SK-N-SH (cell line): ENCODE results near the gene AADAT. TPM values are rescaled to one million over a fixed set of nuclear protein-coding genes. Genes with fewer than 3 reads are reported as not detected.

Experiments used
- CTCF ChIA-PET: fragments of 300-600, 350-600 bp; formaldehyde crosslinking; extraction: SDS; loops from one replicate; lab custom pipeline; 2021; lab: Yijun Ruan, JAX
- POLR2A ChIA-PET: fragments of 350-600 bp; sonication (Branson Sonifier 250); formaldehyde crosslinking; extraction: SDS; loops from one replicate; lab custom pipeline; 2020; ENCODE audit warnings: antibody characterized with exemption, inconsistent platforms; lab: Yijun Ruan, JAX
- DNase-seq: peaks from one replicate; pipeline ENCODE4 v3.0.0; 2012
- H2AFZ ChIP-seq: fragments of 200-600 bp; sonication (generic); 2 replicates; pipeline ENCODE4 v1.8.1; 2016; ENCODE audit warnings: antibody characterized with exemption, mild to moderate bottlenecking, low read depth
- H3F3A ChIP-seq: fragments of 200-600 bp; sonication (generic); replicated peaks from 2 replicates; pipeline ENCODE3; 2016; ENCODE audit warnings: antibody characterized with exemption, mild to moderate bottlenecking; ENCODE audit not compliant: insufficient read depth
- H3K27ac ChIP-seq, 2 experiments: fragments of 200-500 bp in 1 of 2; fragments of 200-600 bp in 1 of 2; sonication (Bioruptor generic) in 1 of 2; sonication (generic), shearing (Covaris generic) in 1 of 2; 2 replicates each; pipeline versions ENCODE4 v1.5.1 to v1.6.1; 2014 to 2016; ENCODE audit warnings: low read depth in 2 of 2, inconsistent platforms in 1 of 2, low read length in 1 of 2, mild to moderate bottlenecking in 1 of 2, mixed read lengths in 1 of 2
- H3K27me3 ChIP-seq: fragments of 200-600 bp; sonication (generic), shearing (Covaris generic); 2 replicates; pipeline ENCODE4 v1.6.1; 2016; ENCODE audit warnings: mixed run types; ENCODE audit not compliant: insufficient read depth
- H3K36me3 ChIP-seq, 2 experiments: fragments of 200-500 bp in 1 of 2; fragments of 200-600 bp in 1 of 2; sonication (Bioruptor generic) in 1 of 2; sonication (generic) in 1 of 2; replicated peaks in 1 of 2; 2 replicates each; pipeline versions ENCODE3 to v1.5.1; 2014 to 2016; ENCODE audit warnings: low read length in 1 of 2, mild to moderate bottlenecking in 1 of 2; ENCODE audit not compliant: insufficient read depth in 2 of 2, control insufficient read depth in 1 of 2
- H3K4me1 ChIP-seq, 2 experiments: fragments of 200-500 bp in 1 of 2; fragments of 200-600 bp in 1 of 2; sonication (Bioruptor generic) in 1 of 2; sonication (generic), shearing (Covaris generic) in 1 of 2; 2 replicates each; pipeline versions ENCODE4 v1.5.1 to v1.6.1; 2014 to 2016; ENCODE audit warnings: low read depth in 1 of 2, low read length in 1 of 2, mixed run types in 1 of 2; ENCODE audit not compliant: insufficient read depth in 2 of 2, control insufficient read depth in 1 of 2
- H3K4me2 ChIP-seq: fragments of 200-600 bp; sonication (generic), shearing (Covaris generic); 2 replicates; pipeline ENCODE4 v1.6.1; 2017; ENCODE audit warnings: mixed run types
- H3K4me3 ChIP-seq, 2 experiments: fragments of 200-500 bp in 1 of 2; fragments of 200-600 bp in 1 of 2; sonication (Bioruptor generic) in 1 of 2; sonication (generic), shearing (Covaris generic) in 1 of 2; 2 replicates each; pipeline versions ENCODE4 v1.5.1 to v1.8.1; 2014 to 2016; ENCODE audit warnings: low read depth in 2 of 2, inconsistent platforms in 1 of 2, low read length in 1 of 2, mild to moderate bottlenecking in 1 of 2, mixed read lengths in 1 of 2, moderate library complexity in 1 of 2
- H3K79me2 ChIP-seq: fragments of 200-600 bp; sonication (generic); 2 replicates; pipeline ENCODE4 v1.8.1; 2017; ENCODE audit warnings: mild to moderate bottlenecking; ENCODE audit not compliant: insufficient read depth
- H3K9ac ChIP-seq: fragments of 200-600 bp; sonication (generic); 2 replicates; pipeline ENCODE4 v1.6.1; 2017; ENCODE audit warnings: mixed run types
- H3K9me2 ChIP-seq: fragments of 200-600 bp; sonication (generic); 2 replicates; pipeline ENCODE4 v1.6.1; 2017; ENCODE audit warnings: mixed run types
- H3K9me3 ChIP-seq: fragments of 200-600 bp; sonication (generic); 2 replicates; pipeline ENCODE4 v1.6.1; 2017; ENCODE audit warnings: mixed run types, mild to moderate bottlenecking, moderate library complexity
- H4K20me1 ChIP-seq: fragments of 200-600 bp; sonication (generic); 2 replicates; pipeline ENCODE4 v1.6.1; 2017; ENCODE audit warnings: mild to moderate bottlenecking, mixed run types; ENCODE audit not compliant: insufficient read depth
- CHD2 ChIP-seq: fragments of 150-350 bp; IDR thresholded peaks from 2 replicates; pipeline ENCODE4 v1.6.1; 2018; ENCODE audit warnings: low read length; ENCODE audit not compliant: partially characterized antibody
- ELF1 ChIP-seq: IDR thresholded peaks from 2 replicates; pipeline ENCODE4 v1.4.0; 2012
- EP300 ChIP-seq, 2 experiments: IDR thresholded peaks; 2 replicates each; pipeline versions ENCODE4 v1.4.0 to v1.6.1; 2012; ENCODE audit warnings: borderline replicate concordance in 1 of 2, low read depth in 1 of 2, low read length in 1 of 2
- FOXJ3 ChIP-seq: sonication (generic); formaldehyde crosslinking; IDR thresholded peaks from 2 replicates; pipeline ENCODE4 v1.5.1; 2020; ENCODE audit warnings: mild to moderate bottlenecking, missing genetic modification reagents
- FOXM1 ChIP-seq: IDR thresholded peaks from 2 replicates; pipeline ENCODE4 v1.4.0; 2012; ENCODE audit warnings: low read depth, mild to moderate bottlenecking
- GATA2 ChIP-seq: sonication (generic); formaldehyde crosslinking; IDR thresholded peaks from 2 replicates; pipeline ENCODE4 v1.5.0; 2020; ENCODE audit warnings: mild to moderate bottlenecking, missing genetic modification reagents
- JUND ChIP-seq: IDR thresholded peaks from 2 replicates; pipeline ENCODE4 v1.4.0; 2012
- MAX ChIP-seq: IDR thresholded peaks from 2 replicates; pipeline ENCODE4 v1.4.0; 2012; ENCODE audit warnings: low read depth
- MXI1 ChIP-seq: IDR thresholded peaks from 2 replicates; pipeline ENCODE4 v1.6.1; 2012; ENCODE audit warnings: mild to moderate bottlenecking, low read depth, low read length, improper control_type of control experiment
- NRF1 ChIP-seq: IDR thresholded peaks from 2 replicates; pipeline ENCODE4 v1.6.1; 2012; ENCODE audit warnings: low read depth, mild to moderate bottlenecking, low read length
- POLR2AphosphoS5 ChIP-seq: IDR thresholded peaks from 2 replicates; pipeline ENCODE4 v1.6.1; 2012; ENCODE audit warnings: low read depth, low read length
- RAD21 ChIP-seq: IDR thresholded peaks from 2 replicates; pipeline ENCODE4 v1.6.1; 2012; ENCODE audit warnings: mild to moderate bottlenecking, low read length
- RCOR1 ChIP-seq: fragments of 150-350 bp; IDR thresholded peaks from 2 replicates; pipeline ENCODE4 v1.6.1; 2017; ENCODE audit warnings: antibody characterized with exemption, low read length
- SMC3 ChIP-seq: IDR thresholded peaks from 2 replicates; pipeline ENCODE4 v1.6.1; 2012; ENCODE audit warnings: low read depth, low read length, improper control_type of control experiment
- TAF1 ChIP-seq: IDR thresholded peaks from 2 replicates; pipeline ENCODE4 v1.6.1; 2012; ENCODE audit warnings: low read depth, mild to moderate bottlenecking, low read length, moderate library complexity, borderline replicate concordance
- TCF12 ChIP-seq: IDR thresholded peaks from 2 replicates; pipeline ENCODE4 v1.4.0; 2012
- USF2 ChIP-seq: fragments of 150-350 bp; IDR thresholded peaks from 2 replicates; pipeline ENCODE4 v1.6.1; 2017; ENCODE audit warnings: antibody characterized with exemption, low read length, low read depth, borderline replicate concordance
- YY1 ChIP-seq: IDR thresholded peaks from 2 replicates; pipeline ENCODE4 v1.4.0; 2012; ENCODE audit warnings: low read depth, mild to moderate bottlenecking
- WGBS: methylation state at CpG from one replicate; pipeline ENCODE4 v1.1.6; 2017; ENCODE audit warnings: low lambda C conversion rate; 5-methylcytosine and 5-hydroxymethylcytosine counted together
- polyA plus RNA-seq, 3 experiments: library from polyadenylated mRNA; depleted of rRNA; stranded (reverse); fragments of >200 nt; gene quantifications; 2 replicates each; pipeline ENCODE4 v1.2.3, GENCODE V29; 2012
- TF ChIP-seq, protein P1 (sequence below): IDR thresholded peaks from 2 replicates; pipeline ENCODE4 v1.6.1; 2012; ENCODE audit warnings: mild to moderate bottlenecking, low read depth, low read length, moderate library complexity

The AADAT gene
- polyA plus RNA-seq, 1 of the 3 experiments (the other 2 are of a cell fraction), result 12.5 TPM

GRCh38 chr4:170026253-170027021 is 63.3 kb downstream of the AADAT start, which contains the start of gene MFAP3L:
Gene MFAP3L, minus strand, starts transcription at chr4:170026395. Its CDS starts 20,518 bp downstream, at chr4:170005877.
- Histone ChIP-seq H3K4me1 (peaks cover 0 to 3% of the 10 kb centered on the region in 2 experiments; a peak in 1 of 4 replicates), H3K9me3 (no peaks in the 10 kb centered on the region), H3F3A (peaks cover 4% of the 10 kb centered on the region), H3K4me3 (peak within 1 kb of the TSS; percentile 87 to 98), H3K27me3 (no peaks in the 10 kb centered on the region), H3K9me2 (no peaks in the 10 kb centered on the region), H3K27ac (peak within 1 kb of the TSS; percentile 89 to 92), H3K9ac (peak within 1 kb of the TSS; percentile 96), H3K36me3 (peaks cover 0 to 6% of the 10 kb centered on the region in 2 experiments), H2AFZ (peak within 1 kb of the TSS; percentile 98), H3K4me2 (peak within 1 kb of the TSS; percentile 99), H4K20me1 (no peaks in the 10 kb centered on the region), H3K79me2 (peaks cover 52% of the 10 kb centered on the region)
- ChIA-PET POLR2A (interaction anchor here (0.6 to 1.4 kb wide), 4 partner anchors 212 to 366 kb away, joined by 3 to 4 read pairs (median 3); partner anchors contain the start of gene HPF1), CTCF (interaction anchor here (1.4 to 4.3 kb wide), 6 partner anchors 12 to 413 kb away, joined by 3 to 34 read pairs (median 10); partner anchors contain the start of genes CLCN3 and NEK1)
- TF ChIP-seq FOXM1 (no peak), ELF1 (no peak), JUND (peak; percentile 22; the same call in 1 of the 2 replicates), GATA2 (CRISPR knock-in tag) (no peak), CHD2 (peak; percentile 20), TCF12 (no peak), POLR2AphosphoS5 (peak; percentile 64), MXI1 (peak; percentile 19; the same call in 1 of the 2 replicates), RCOR1 (no peak), FOXJ3 (no peak), TAF1 (peak; percentile 75), NRF1 (peak; percentile 80), RAD21 (peak; percentile 40; the same call in 1 of the 2 replicates), SMC3 (peak; percentile 5)
- under 1% methylated on average over 30 of the region's 86 CpGs for WGBS
- peak; percentile 98 for DNase-seq

DNA sequence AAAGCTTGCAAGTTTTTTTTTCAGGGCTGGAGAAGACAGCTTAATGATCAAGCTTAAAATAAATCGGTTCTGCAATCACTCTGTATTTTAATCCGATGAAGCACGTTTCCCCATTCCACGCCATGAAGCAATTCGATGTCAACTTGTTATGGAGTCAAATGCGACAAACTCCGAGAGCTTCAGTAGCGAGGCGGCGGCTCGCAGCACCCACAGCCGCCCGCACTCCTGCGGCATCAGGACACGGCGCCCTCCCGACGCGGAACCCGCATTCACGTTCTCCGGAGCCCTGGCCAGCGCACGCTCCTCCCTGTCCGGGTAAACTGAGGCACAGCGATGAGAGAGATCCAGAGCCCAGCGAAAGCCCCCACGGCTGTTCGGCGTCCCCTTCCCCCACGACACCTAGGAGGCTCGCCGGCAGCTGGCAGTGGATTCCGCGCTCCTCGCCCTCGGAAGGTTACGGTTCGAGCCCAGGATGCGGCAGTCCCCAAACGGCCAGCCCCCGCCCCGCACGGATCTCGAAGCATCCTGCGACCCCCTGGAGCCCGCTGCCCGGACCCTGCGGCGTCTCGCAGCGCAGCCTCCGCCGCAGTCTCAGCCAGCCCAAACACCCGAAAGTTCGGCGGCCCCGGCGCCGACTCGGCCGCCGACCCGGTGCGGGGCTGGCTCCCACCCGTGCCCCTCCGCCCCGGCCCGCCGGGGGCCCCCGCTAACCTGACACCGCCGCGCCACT is 64.1 kb downstream of the AADAT start:
- peak; percentile 70 for DNase-seq
- TF ChIP-seq, protein P1, sequence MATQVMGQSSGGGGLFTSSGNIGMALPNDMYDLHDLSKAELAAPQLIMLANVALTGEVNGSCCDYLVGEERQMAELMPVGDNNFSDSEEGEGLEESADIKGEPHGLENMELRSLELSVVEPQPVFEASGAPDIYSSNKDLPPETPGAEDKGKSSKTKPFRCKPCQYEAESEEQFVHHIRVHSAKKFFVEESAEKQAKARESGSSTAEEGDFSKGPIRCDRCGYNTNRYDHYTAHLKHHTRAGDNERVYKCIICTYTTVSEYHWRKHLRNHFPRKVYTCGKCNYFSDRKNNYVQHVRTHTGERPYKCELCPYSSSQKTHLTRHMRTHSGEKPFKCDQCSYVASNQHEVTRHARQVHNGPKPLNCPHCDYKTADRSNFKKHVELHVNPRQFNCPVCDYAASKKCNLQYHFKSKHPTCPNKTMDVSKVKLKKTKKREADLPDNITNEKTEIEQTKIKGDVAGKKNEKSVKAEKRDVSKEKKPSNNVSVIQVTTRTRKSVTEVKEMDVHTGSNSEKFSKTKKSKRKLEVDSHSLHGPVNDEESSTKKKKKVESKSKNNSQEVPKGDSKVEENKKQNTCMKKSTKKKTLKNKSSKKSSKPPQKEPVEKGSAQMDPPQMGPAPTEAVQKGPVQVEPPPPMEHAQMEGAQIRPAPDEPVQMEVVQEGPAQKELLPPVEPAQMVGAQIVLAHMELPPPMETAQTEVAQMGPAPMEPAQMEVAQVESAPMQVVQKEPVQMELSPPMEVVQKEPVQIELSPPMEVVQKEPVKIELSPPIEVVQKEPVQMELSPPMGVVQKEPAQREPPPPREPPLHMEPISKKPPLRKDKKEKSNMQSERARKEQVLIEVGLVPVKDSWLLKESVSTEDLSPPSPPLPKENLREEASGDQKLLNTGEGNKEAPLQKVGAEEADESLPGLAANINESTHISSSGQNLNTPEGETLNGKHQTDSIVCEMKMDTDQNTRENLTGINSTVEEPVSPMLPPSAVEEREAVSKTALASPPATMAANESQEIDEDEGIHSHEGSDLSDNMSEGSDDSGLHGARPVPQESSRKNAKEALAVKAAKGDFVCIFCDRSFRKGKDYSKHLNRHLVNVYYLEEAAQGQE, result no peak
- TF ChIP-seq YY1, result no peak
- TF ChIP-seq EP300 (IDR thresholded peaks at IDR 0.05; ENCODE audit: borderline replicate concordance in 1 of 2, low read depth in 1 of 2, low read length in 1 of 2), result no peak
- TF ChIP-seq TAF1, result 0 out of 2 replicates have a peak, but pooled peaks have one; percentile 4
- TF ChIP-seq FOXM1, result no peak
- no peak for TF ChIP-seq USF2
- TF ChIP-seq MAX, result peak; percentile 61
- no peaks in the 10 kb centered on the region for H3K9me3 ChIP-seq
- H3F3A ChIP-seq, result peaks cover 4% of the 10 kb centered on the region
- peak overlapping the region; percentile 66 for H2AFZ ChIP-seq
- H3K4me3 ChIP-seq, result peak overlapping the region; percentile 87 to 98
- H3K9ac ChIP-seq, result peak overlapping the region; percentile 76
- H4K20me1 ChIP-seq, result no peaks in the 10 kb centered on the region
- H3K9me2 ChIP-seq, result no peaks in the 10 kb centered on the region
- POLR2A ChIA-PET, result interaction anchor here (0.6 to 1.4 kb wide), 5 partner anchors 211 to 365 kb away, joined by 3 to 4 read pairs (median 3); partner anchors contain the start of gene HPF1
- CTCF ChIA-PET, result interaction anchor here (0.6 to 4.3 kb wide), 9 partner anchors 11 to 413 kb away, joined by 3 to 34 read pairs (median 5); partner anchors contain the start of genes CLCN3 and NEK1
- peak overlapping the region in 1 of 2 experiments; percentile 28; a peak in 1 of 4 replicates for H3K27ac ChIP-seq
- H3K4me2 ChIP-seq, result peak overlapping the region; percentile 92
- peaks cover 59% of the 10 kb centered on the region for H3K79me2 ChIP-seq
- WGBS, result 27% methylated on average over 8 of the region's 74 CpGs
- H3K36me3 ChIP-seq, result peaks cover 0 to 6% of the 10 kb centered on the region in 2 experiments
- H3K4me1 ChIP-seq, result peaks cover 0 to 3% of the 10 kb centered on the region in 2 experiments; a peak in 1 of 4 replicates
- H3K27me3 ChIP-seq, result no peaks in the 10 kb centered on the region
